Heart left ventricle (tissue), 13 donors: ENCODE results near the gene SKI.

Experiments
- CTCF ChIP-seq, 12 donors: fragments of 200-600 bp; sonication (generic) in 4 of 12; IDR thresholded peaks; one replicate each; pipeline versions ENCODE4 v1.5.0 to v1.8.0; 2018 to 2022; ENCODE audit warnings: antibody characterized with exemption in 12 of 12, mild to moderate bottlenecking in 5 of 12
- POLR2A ChIP-seq, 2 donors: fragments of 450-650 bp; IDR thresholded peaks; one replicate each; pipeline ENCODE4 v1.6.1; 2017; ENCODE audit warnings: antibody characterized with exemption in 2 of 2, mild to moderate bottlenecking in 2 of 2, moderate library complexity in 2 of 2
- donor health status: ischemic (EF 13 %, LVEDD 7.1; RV severe dilation, severe dysfunction).
- donor health status: DM: no; HTN: yes; CAD: no.
- donor health status: DM: no; HTN: no; CAD: no.
- donor health status: ischemic (EF 25% LVEDD 6.9; RV normal size, moderate dysfunction).
- donor health status: ischemic (EF 25% LVEDD 5.7; RV mildly dilated, moderate dysfunction).
- donor health status: ischemic (EF 35%, LVEDD 5.7; RV mildly dilated, moderate dysfunction).
- donor health status: nonischemic (EF 11% LVEDD 7.7; RV severe dilation, severe dysfunction).
- donor health status: DM: yes; HTN: yes; CAD: no.
- donor health status: PGD.
- donor health status: ischemic (EF 29% LVEDD 5.4; RV normal size, mild dysfunction).
- donor health status: nonischemic (EF 23%, LVEDD 6.1; RV moderate dilation, normal function).

DNA sequence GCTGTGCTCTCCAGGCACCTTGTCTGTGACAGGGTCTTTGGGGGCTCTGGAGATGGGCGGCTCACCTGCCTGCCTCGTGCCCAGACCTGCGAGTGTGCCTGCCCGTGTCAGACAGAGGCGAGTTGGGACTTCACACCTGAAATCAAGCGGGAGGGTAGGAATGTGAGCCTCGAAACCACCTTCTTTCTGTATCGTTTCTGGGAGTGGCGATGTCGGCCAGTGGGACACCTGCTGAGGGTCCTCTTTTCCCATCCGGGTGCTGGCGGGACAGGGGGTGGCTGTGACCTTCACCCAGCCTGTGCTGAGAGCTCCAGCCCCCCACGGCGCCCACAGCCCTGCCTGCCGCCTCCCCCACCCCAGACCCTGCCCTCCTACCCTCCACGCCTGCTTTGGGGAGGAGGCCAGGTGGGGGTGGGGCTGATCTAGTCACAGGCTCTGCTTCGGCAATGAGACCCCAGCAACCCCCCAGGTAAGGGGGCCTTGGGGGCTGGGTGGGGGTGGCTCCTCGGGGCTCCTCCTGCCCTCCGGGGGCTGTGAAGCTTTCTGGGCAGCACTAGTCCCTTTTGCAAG, 17.9 kb upstream of the SKI start:
- TF ChIP-seq CTCF (IDR thresholded peaks at IDR 0.05) (no peak), POLR2A (IDR thresholded peaks at IDR 0.05) (no peak)
